Measurements from ENCODE around the gene RCAN1. TPM values are rescaled to one million over a fixed set of nuclear protein-coding genes. Genes with fewer than 3 reads are reported as not detected.
"Not testable (repeated sequence)": the region's sequence is repeated elsewhere in the genome, so short reads cannot be mapped to it uniquely, and the experiment has no call there.

Gene RCAN1
- total and polyA plus RNA-seq, 2 of the 13 experiments (the other 11 are each of a cell fraction or from before 2014, with no cell fraction given): 9.4 to 34.1 TPM

DNA sequence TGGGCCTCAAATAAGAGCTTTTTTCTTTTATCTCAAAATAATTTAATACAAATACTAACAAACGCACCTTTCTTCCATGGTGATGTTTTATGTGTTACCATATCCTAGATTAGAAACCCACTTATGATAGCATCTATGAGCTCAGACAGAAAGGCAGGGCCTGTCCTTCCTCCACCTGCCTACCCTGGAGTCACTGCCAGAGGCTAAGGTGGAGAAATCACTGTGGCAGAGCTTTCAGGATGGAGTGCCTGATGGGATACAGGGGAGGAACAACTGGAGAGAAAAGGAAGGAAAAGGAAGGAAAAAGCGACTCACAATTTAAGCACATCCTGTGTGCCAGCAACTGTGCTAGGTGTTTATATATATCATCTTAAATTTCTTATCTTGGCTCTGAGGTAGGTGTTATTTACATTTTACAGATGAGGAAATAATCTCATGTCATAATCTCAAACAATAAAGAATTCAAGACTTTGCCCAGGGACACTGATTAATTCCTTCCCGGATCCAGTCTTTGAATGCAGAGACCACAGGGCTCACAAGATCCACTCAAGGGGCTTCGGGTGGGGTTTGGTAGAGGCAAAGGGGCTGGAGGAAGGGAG is 45.4 kb downstream of the RCAN1 start:
- H4K20me1 ChIP-seq (ENCODE audit: insufficient read depth, low read length): no peaks in the 10 kb centered on the region
- TF ChIP-seq, protein P1, sequence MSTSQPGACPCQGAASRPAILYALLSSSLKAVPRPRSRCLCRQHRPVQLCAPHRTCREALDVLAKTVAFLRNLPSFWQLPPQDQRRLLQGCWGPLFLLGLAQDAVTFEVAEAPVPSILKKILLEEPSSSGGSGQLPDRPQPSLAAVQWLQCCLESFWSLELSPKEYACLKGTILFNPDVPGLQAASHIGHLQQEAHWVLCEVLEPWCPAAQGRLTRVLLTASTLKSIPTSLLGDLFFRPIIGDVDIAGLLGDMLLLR (CRISPR knock-in tag; IDR thresholded peaks at IDR 0.05): no peak
- TF ChIP-seq, protein P2, sequence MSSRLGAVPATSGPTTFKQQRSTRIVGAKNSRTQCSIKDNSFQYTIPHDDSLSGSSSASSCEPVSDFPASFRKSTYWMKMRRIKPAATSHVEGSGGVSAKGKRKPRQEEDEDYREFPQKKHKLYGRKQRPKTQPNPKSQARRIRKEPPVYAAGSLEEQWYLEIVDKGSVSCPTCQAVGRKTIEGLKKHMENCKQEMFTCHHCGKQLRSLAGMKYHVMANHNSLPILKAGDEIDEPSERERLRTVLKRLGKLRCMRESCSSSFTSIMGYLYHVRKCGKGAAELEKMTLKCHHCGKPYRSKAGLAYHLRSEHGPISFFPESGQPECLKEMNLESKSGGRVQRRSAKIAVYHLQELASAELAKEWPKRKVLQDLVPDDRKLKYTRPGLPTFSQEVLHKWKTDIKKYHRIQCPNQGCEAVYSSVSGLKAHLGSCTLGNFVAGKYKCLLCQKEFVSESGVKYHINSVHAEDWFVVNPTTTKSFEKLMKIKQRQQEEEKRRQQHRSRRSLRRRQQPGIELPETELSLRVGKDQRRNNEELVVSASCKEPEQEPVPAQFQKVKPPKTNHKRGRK (CRISPR knock-in tag; IDR thresholded peaks at IDR 0.05): no peak
- TF ChIP-seq ZBTB1 (CRISPR knock-in tag; IDR thresholded peaks at IDR 0.05; ENCODE audit: borderline replicate concordance): no peak
- TF ChIP-seq, protein P3, sequence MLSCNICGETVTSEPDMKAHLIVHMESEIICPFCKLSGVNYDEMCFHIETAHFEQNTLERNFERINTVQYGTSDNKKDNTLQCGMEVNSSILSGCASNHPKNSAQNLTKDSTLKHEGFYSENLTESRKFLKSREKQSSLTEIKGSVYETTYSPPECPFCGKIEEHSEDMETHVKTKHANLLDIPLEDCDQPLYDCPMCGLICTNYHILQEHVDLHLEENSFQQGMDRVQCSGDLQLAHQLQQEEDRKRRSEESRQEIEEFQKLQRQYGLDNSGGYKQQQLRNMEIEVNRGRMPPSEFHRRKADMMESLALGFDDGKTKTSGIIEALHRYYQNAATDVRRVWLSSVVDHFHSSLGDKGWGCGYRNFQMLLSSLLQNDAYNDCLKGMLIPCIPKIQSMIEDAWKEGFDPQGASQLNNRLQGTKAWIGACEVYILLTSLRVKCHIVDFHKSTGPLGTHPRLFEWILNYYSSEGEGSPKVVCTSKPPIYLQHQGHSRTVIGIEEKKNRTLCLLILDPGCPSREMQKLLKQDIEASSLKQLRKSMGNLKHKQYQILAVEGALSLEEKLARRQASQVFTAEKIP (CRISPR knock-in tag; IDR thresholded peaks at IDR 0.05; ENCODE audit: borderline replicate concordance): no peak
- no peak for TF ChIP-seq AGO1 (IDR thresholded peaks at IDR 0.05; ENCODE audit: low read depth, low read length, poor library complexity, severe bottlenecking)
- TF ChIP-seq RFXAP (CRISPR knock-in tag; IDR thresholded peaks at IDR 0.05; ENCODE audit: borderline replicate concordance): no peak
- TF ChIP-seq ZNF180 (CRISPR knock-in tag; IDR thresholded peaks at IDR 0.05; ENCODE audit: borderline replicate concordance, low read depth): no peak
- TF ChIP-seq HOXD1 (CRISPR knock-in tag; IDR thresholded peaks at IDR 0.05): no peak
- TF ChIP-seq ZNF136 (CRISPR knock-in tag; IDR thresholded peaks at IDR 0.05; ENCODE audit: low read depth): no peak
- ChIA-PET CTCF (ENCODE audit: low intra/inter-chr PET ratio, low total read pairs) (no interaction called here), POLR2A (no interaction called here)
- no peaks in the 10 kb centered on the region for H3K79me2 ChIP-seq (ENCODE audit: insufficient read depth, low read length)
- in situ Hi-C loops (cut with HindIII; ENCODE audit: extremely low pct_ligation_motif_present, low pct_unique_long_range_greater_than_20kb) (no loop called here), intact Hi-C loops (cut with micrococcal nuclease; ENCODE audit: unreplicated experiment) (no loop called here)
- H3K27ac ChIP-seq (ENCODE audit: extremely low read length, insufficient read depth, low read length): no peak overlapping the region
- no peak overlapping the region for H3K4me3 ChIP-seq (replicated peaks in 1 of 3; ENCODE audit: insufficient read depth in 1 of 3, low read depth in 2 of 3, low read length in 3 of 3)
- DNase-seq (ENCODE audit: low spot score) (no peak), ATAC-seq (no peak), FAIRE-seq (no peak)
- H3K9ac ChIP-seq (ENCODE audit: insufficient read depth, low read depth, low read length): no peak overlapping the region
- no peaks in the 10 kb centered on the region for H3K9me3 ChIP-seq (ENCODE audit: low read length)
- no peak overlapping the region for H2AFZ ChIP-seq (ENCODE audit: low read length)
- BruUV-seq (replicated peaks): no TSS peak
- WGBS (ENCODE audit: low lambda C conversion rate): 97% methylated on average over 4 of the region's 4 CpGs
- no peaks in the 10 kb centered on the region for H3K27me3 ChIP-seq (ENCODE audit: control insufficient read depth in 1 of 2, insufficient read depth in 2 of 2, low read length in 2 of 2)
- H3K4me1 ChIP-seq (ENCODE audit: insufficient read depth, low read length): peaks cover 16% of the 10 kb centered on the region
- H3K4me2 ChIP-seq (ENCODE audit: low read depth, low read length): no peak overlapping the region
- H3K36me3 ChIP-seq (replicated peaks in 1 of 2; ENCODE audit: control insufficient read depth in 1 of 2, insufficient read depth in 2 of 2, low read length in 2 of 2): no peaks in the 10 kb centered on the region

DNA sequence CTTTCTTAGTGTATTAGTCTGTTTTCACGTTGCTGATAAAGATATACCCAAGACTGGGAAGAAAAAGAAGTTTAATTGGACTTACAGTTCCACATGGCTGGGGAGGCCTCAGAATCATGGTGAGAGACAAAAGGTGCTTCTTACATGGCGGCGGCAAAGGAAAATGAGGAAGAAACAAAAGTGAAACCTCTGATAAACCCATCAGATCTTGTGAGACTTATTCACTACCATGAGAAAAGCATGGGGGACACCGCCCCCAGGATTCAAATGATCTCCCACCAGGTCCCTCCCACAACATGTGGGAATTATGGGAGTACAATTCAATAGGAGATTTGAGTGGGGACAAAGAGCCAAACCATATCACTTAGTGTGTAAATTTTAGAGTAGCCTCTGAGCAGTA is 46.1 kb downstream of the RCAN1 start:
- H3K9me3 ChIP-seq (ENCODE audit: low read length); H3K27ac ChIP-seq (ENCODE audit: extremely low read length, insufficient read depth, low read length); BruUV-seq (replicated peaks); DNase-seq (ENCODE audit: low spot score); H3K36me3 ChIP-seq (replicated peaks in 1 of 2; ENCODE audit: control insufficient read depth in 1 of 2, insufficient read depth in 2 of 2, low read length in 2 of 2); H3K4me3 ChIP-seq (replicated peaks in 1 of 3; ENCODE audit: insufficient read depth in 1 of 3, low read depth in 2 of 3, low read length in 3 of 3); POLR2A ChIA-PET; H3K9ac ChIP-seq (ENCODE audit: insufficient read depth, low read depth, low read length); CTCF ChIA-PET (ENCODE audit: low intra/inter-chr PET ratio, low total read pairs); in situ Hi-C loops (cut with HindIII; ENCODE audit: extremely low pct_ligation_motif_present, low pct_unique_long_range_greater_than_20kb); intact Hi-C loops (cut with micrococcal nuclease; ENCODE audit: unreplicated experiment); H3K4me2 ChIP-seq (ENCODE audit: low read depth, low read length); H3K27me3 ChIP-seq (ENCODE audit: control insufficient read depth in 1 of 2, insufficient read depth in 2 of 2, low read length in 2 of 2); FAIRE-seq; H4K20me1 ChIP-seq (ENCODE audit: insufficient read depth, low read length); ATAC-seq; H3K79me2 ChIP-seq (ENCODE audit: insufficient read depth, low read length); H2AFZ ChIP-seq (ENCODE audit: low read length): not testable (repeated sequence)
- H3K4me1 ChIP-seq (ENCODE audit: insufficient read depth, low read length): peaks cover 16% of the 10 kb centered on the region
- WGBS (ENCODE audit: low lambda C conversion rate): 94% methylated on average over 4 of the region's 4 CpGs

All from HepG2 (cell line).